Activated naive CD4-positive, alpha-beta T cell treated with anti-CD3 and anti-CD28 coated beads for 36 hours (primary cell): Measurements from ENCODE around the gene LYAR. TPM values are rescaled to one million over a fixed set of nuclear protein-coding genes. Genes with fewer than 3 reads are reported as not detected.
"Not testable (repeated sequence)": the region's sequence is repeated elsewhere in the genome, so short reads cannot be mapped to it uniquely, and the experiment has no call there.

Source experiments
- CTCF ChIA-PET: fragments of 350-600 bp; sonication (Branson Sonifier 250); formaldehyde crosslinking; loops from one replicate; lab custom pipeline; 2021; ENCODE audit warnings: antibody characterized with exemption; lab: Charles Lee
- DNase-seq: peaks from one replicate; pipeline ENCODE4 v3.0.0-alpha.2; 2020
- H3K27ac Mint-ChIP-seq: one replicate; pipeline ENCODE4 v1.8.0; 2021; ENCODE audit warnings: mild to moderate bottlenecking, mixed read lengths
- H3K27me3 Mint-ChIP-seq: one replicate; pipeline ENCODE4 v1.8.0; 2021; ENCODE audit warnings: low read depth, mixed read lengths
- H3K36me3 Mint-ChIP-seq: one replicate; pipeline ENCODE4 v1.8.0; 2021; ENCODE audit warnings: low read depth, mixed read lengths
- H3K4me1 Mint-ChIP-seq: one replicate; pipeline ENCODE4 v1.8.0; 2021; ENCODE audit warnings: low read depth, mixed read lengths
- H3K4me3 Mint-ChIP-seq: one replicate; pipeline ENCODE4 v1.8.0; 2021; ENCODE audit warnings: mild to moderate bottlenecking, moderate library complexity, mixed read lengths
- H3K9me3 Mint-ChIP-seq: one replicate; pipeline ENCODE4 v1.8.0; 2021; ENCODE audit warnings: mixed read lengths
- intact Hi-C: fragments of 100-400 bp; cut with micrococcal nuclease; formaldehyde crosslinking; loops from one replicate; pipeline ENCODE4 v1.15.1; 2023
- total RNA-seq, 2 experiments: library from RNA; stranded (reverse); gene quantifications; one replicate each; pipeline ENCODE4 v1.2.3, GENCODE V29; 2021

LYAR gene
- total RNA-seq, 2 experiments from 2014 or later = 42.3 to 42.4 TPM

GRCh38 chr4:4249342-4249741, 40.6 kb downstream of the LYAR start:
- H3K27me3 Mint-ChIP-seq, H3K9me3 Mint-ChIP-seq, DNase-seq: not testable (repeated sequence)
- peak overlapping the region; percentile 5 for H3K27ac Mint-ChIP-seq
- peak overlapping the region; percentile 95 for H3K4me3 Mint-ChIP-seq
- H3K4me1 Mint-ChIP-seq = peaks cover 27% of the 10 kb centered on the region
- CTCF ChIA-PET = interaction anchor here (0.7 to 1.7 kb wide), 3 partner anchors 10 to 1040 kb away, joined by 3 to 7 read pairs (median 3); no protein-coding TSS in a partner anchor
- peaks cover 14% of the 10 kb centered on the region for H3K36me3 Mint-ChIP-seq
- intact Hi-C loops = loop anchor here (5.0 kb wide), 1 partner anchor 717 kb away; the partner anchor contains the start of gene LRPAP1

GRCh38 chr4:4248885-4249203, 41.1 kb downstream of the LYAR start:
- CTCF ChIA-PET = interaction anchor here (1.0 to 1.7 kb wide), 2 partner anchors 10 to 12 kb away, joined by 3 to 7 read pairs; no protein-coding TSS in a partner anchor

GRCh38 chr4:4248029-4248884, 41.7 kb downstream of the LYAR start, which contains the start of gene TMEM128:
TSS of gene TMEM128 (minus strand) at chr4:4248223. CDS start at chr4:4248202, 21 bp downstream.
- peak; percentile 94 for DNase-seq
- H3K27ac Mint-ChIP-seq = peak within 1 kb of the TSS; percentile 97
- no peaks in the 10 kb centered on the region for H3K27me3 Mint-ChIP-seq
- intact Hi-C loops = loop anchor here (1.0 to 5.0 kb wide), 5 partner anchors 42 to 716 kb away; partner anchors contain the start of genes LRPAP1, LYAR, STX18 and ZBTB49
- no peaks in the 10 kb centered on the region for H3K9me3 Mint-ChIP-seq
- H3K4me3 Mint-ChIP-seq = peak within 1 kb of the TSS; percentile 95
- H3K4me1 Mint-ChIP-seq = peaks cover 27% of the 10 kb centered on the region
- peaks cover 14% of the 10 kb centered on the region for H3K36me3 Mint-ChIP-seq
- CTCF ChIA-PET = interaction anchor here (0.5 to 1.7 kb wide), 4 partner anchors 8 to 12 kb away, joined by 3 to 7 read pairs (median 3); no protein-coding TSS in a partner anchor

More at GRCh38 chr4:4248885-4249203, 41.1 kb downstream of the LYAR start:
- intact Hi-C loops = loop anchor here (1.0 to 5.0 kb wide), 5 partner anchors 41 to 717 kb away; partner anchors contain the start of genes LRPAP1, LYAR, STX18 and ZBTB49
- H3K4me1 Mint-ChIP-seq = peaks cover 27% of the 10 kb centered on the region
- H3K36me3 Mint-ChIP-seq = peaks cover 14% of the 10 kb centered on the region
- H3K27me3 Mint-ChIP-seq = no peaks in the 10 kb centered on the region
- peak overlapping the region; percentile 97 for H3K27ac Mint-ChIP-seq
- DNase-seq = no peak
- peak overlapping the region; percentile 95 for H3K4me3 Mint-ChIP-seq
- no peaks in the 10 kb centered on the region for H3K9me3 Mint-ChIP-seq

- intact Hi-C loops = loop anchor here (1.0 to 5.0 kb wide), 5 partner anchors 43 to 715 kb away; partner anchors contain the start of genes LRPAP1, LYAR, STX18 and ZBTB49
- Mint-ChIP-seq H3K36me3 (peaks cover 14% of the 10 kb centered on the region), H3K27ac (peak overlapping the region; percentile 44), H3K4me1 (peaks cover 27% of the 10 kb centered on the region), H3K4me3 (peak overlapping the region; percentile 95), H3K9me3 (no peaks in the 10 kb centered on the region), H3K27me3 (no peaks in the 10 kb centered on the region)
- CTCF ChIA-PET = interaction anchor here (0.5 to 0.8 kb wide), 2 partner anchors 9 to 11 kb away, joined by 3 read pairs; no protein-coding TSS in a partner anchor
- no peak for DNase-seq
These were observed 42.3 kb downstream of the LYAR start for GRCh38 chr4:4247696-4248028.

GRCh38 chr4:4245172-4245571, 44.8 kb downstream of the LYAR start:
- peaks cover 18% of the 10 kb centered on the region for H3K36me3 Mint-ChIP-seq
- H3K27me3 Mint-ChIP-seq = no peaks in the 10 kb centered on the region
- DNase-seq = no peak
- H3K9me3 Mint-ChIP-seq = no peaks in the 10 kb centered on the region
- intact Hi-C loops = loop anchor here (5.0 kb wide), 1 partner anchor 713 kb away; the partner anchor contains the start of gene LRPAP1
- H3K27ac Mint-ChIP-seq = no peak overlapping the region
- CTCF ChIA-PET = no interaction called here
- no peak overlapping the region for H3K4me3 Mint-ChIP-seq
- peaks cover 27% of the 10 kb centered on the region for H3K4me1 Mint-ChIP-seq

GRCh38 chr4:4239551-4239950, 50.4 kb downstream of the LYAR start:
- CTCF ChIA-PET, DNase-seq, H3K9me3 Mint-ChIP-seq, intact Hi-C loops, H3K27ac Mint-ChIP-seq, H3K4me1 Mint-ChIP-seq, H3K27me3 Mint-ChIP-seq, H3K4me3 Mint-ChIP-seq: not testable (repeated sequence)
- peaks cover 26% of the 10 kb centered on the region for H3K36me3 Mint-ChIP-seq

- Mint-ChIP-seq H3K9me3 (peaks cover 14% of the 10 kb centered on the region), H3K27ac (no peak overlapping the region), H3K27me3 (peaks cover 7% of the 10 kb centered on the region), H3K4me3 (no peak overlapping the region), H3K36me3 (peaks cover 22% of the 10 kb centered on the region), H3K4me1 (no peaks in the 10 kb centered on the region)
- intact Hi-C loops = no loop called here
- no peak for DNase-seq
- CTCF ChIA-PET = no interaction called here
These were observed 56.3 kb downstream of the LYAR start for GRCh38 chr4:4233610-4234009.

- CTCF ChIA-PET = no interaction called here
- intact Hi-C loops = no loop called here
- Mint-ChIP-seq H3K27ac (no peak overlapping the region), H3K4me1 (peaks cover 12% of the 10 kb centered on the region), H3K27me3 (peaks cover 46% of the 10 kb centered on the region), H3K4me3 (no peak overlapping the region), H3K9me3 (peaks cover 5% of the 10 kb centered on the region), H3K36me3 (no peaks in the 10 kb centered on the region)
- no peak for DNase-seq
These were observed 61.6 kb downstream of the LYAR start for GRCh38 chr4:4228356-4228668.

GRCh38 chr4:4227510-4228355, 62.2 kb downstream of the LYAR start:
- CTCF ChIA-PET = no interaction called here
- intact Hi-C loops = no loop called here
- Mint-ChIP-seq H3K9me3 (peaks cover 1% of the 10 kb centered on the region), H3K4me1 (peaks cover 12% of the 10 kb centered on the region), H3K27ac (no peak overlapping the region), H3K4me3 (no peak overlapping the region), H3K27me3 (peaks cover 50% of the 10 kb centered on the region), H3K36me3 (no peaks in the 10 kb centered on the region)
- no peak for DNase-seq

- intact Hi-C loops = no loop called here
- H3K27me3 Mint-ChIP-seq = peaks cover 54% of the 10 kb centered on the region
- no peaks in the 10 kb centered on the region for H3K36me3 Mint-ChIP-seq
- H3K9me3 Mint-ChIP-seq = no peaks in the 10 kb centered on the region
- no peak within 1 kb of the TSS for H3K4me3 Mint-ChIP-seq
- H3K4me1 Mint-ChIP-seq = peaks cover 12% of the 10 kb centered on the region
- no peak for DNase-seq
- no peak within 1 kb of the TSS for H3K27ac Mint-ChIP-seq
- CTCF ChIA-PET = no interaction called here
These were observed 63.1 kb downstream of the LYAR start, which contains the start of gene OTOP1 for GRCh38 chr4:4226606-4227438. TSS of gene OTOP1 (minus strand) at chr4:4226929. CDS start at chr4:4226864, 65 bp downstream.

GRCh38 chr4:4225915-4226605, 63.9 kb downstream of the LYAR start:
- peaks cover 12% of the 10 kb centered on the region for H3K4me1 Mint-ChIP-seq
- no peak overlapping the region for H3K4me3 Mint-ChIP-seq
- DNase-seq = no peak
- H3K9me3 Mint-ChIP-seq = no peaks in the 10 kb centered on the region
- no peak overlapping the region for H3K27ac Mint-ChIP-seq
- CTCF ChIA-PET = no interaction called here
- H3K27me3 Mint-ChIP-seq = peaks cover 55% of the 10 kb centered on the region
- intact Hi-C loops = no loop called here
- H3K36me3 Mint-ChIP-seq = no peaks in the 10 kb centered on the region
